GM23338 (cell line): ENCODE measurements around the gene PRR36.

Experiments used
- CTCF ChIP-seq, 2 experiments: fragments of 200-600 bp in 1 of 2; sonication (generic) in 1 of 2; conservative IDR thresholded peaks; 2 replicates each; pipeline versions ENCODE4 v1.5.1 to v1.6.1; 2016 to 2017; ENCODE audit warnings: antibody characterized with exemption in 2 of 2, low read depth in 2 of 2, mild to moderate bottlenecking in 2 of 2, moderate library complexity in 1 of 2
- ETS1 ChIP-seq: IDR thresholded peaks from 2 replicates; pipeline ENCODE4 v1.6.1; 2016; ENCODE audit warnings: antibody characterized with exemption
- EZH2 ChIP-seq: fragments of 200-600 bp; sonication (generic); IDR thresholded peaks from one replicate; pipeline ENCODE4 v1.8.0; 2017; ENCODE audit warnings: antibody characterized with exemption, mild to moderate bottlenecking, low read depth; ENCODE audit not compliant: unreplicated experiment
- JUNB ChIP-seq: IDR thresholded peaks from one replicate; pipeline ENCODE4 v1.6.1; 2016; ENCODE audit warnings: antibody characterized with exemption; ENCODE audit not compliant: unreplicated experiment

- TF ChIP-seq CTCF (conservative IDR thresholded peaks at IDR 0.05; ENCODE audit: low read depth in 2 of 2) (no peak), ETS1 (no peak), EZH2 (no peak), JUNB (no peak)
Observed at GRCh38 chr19:7920519-7921301, 46.5 kb upstream of the PRR36 start.
